Nucleus accumbens (tissue), 56 donors: Measurements from ENCODE around the gene SH3GL1.
A peak's percentile ranks its signal among the peaks of the same experiment; 100 is the strongest.

Source experiments
- DNase-seq, 56 donors: peaks; one replicate each; lab custom pipeline; 2025; lab: John Stamatoyannopoulos, UW

Gene SH3GL1

GRCh38 chr19:4400135-4400936 is at the start of gene SH3GL1:
TSS of gene SH3GL1 (minus strand) at chr19:4400547. CDS start at chr19:4400368, 179 bp downstream.
- DNase-seq = peak in 55 of 56 donors; percentile 51 to 95 (median 85)

DNA sequence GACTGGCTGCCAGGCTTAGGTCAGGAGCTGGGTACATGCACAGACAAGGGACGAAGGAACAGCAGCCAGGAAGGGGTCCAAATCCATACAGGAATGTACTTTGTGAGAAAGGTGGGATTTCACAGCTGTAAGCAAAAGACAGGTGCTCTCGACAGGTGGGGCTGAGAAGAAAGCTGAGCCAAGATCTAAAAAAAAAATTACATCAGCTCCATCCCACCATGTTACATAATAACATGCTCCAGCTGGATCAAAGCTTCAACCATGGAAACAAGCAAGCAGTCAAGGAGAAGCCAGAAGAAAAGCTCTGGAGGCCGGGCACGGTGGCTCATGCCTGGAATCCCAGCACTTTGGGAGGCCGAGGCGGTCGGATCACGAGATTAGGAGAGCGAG is 49.3 kb upstream of the SH3GL1 start:
- peak in 3 of 56 donors; percentile 24 to 38 (median 35) for DNase-seq

- peak in 49 of 56 donors; percentile 3 to 84 (median 61) for DNase-seq
Measured at GRCh38 chr19:4449022-4449638, 48.8 kb upstream of the SH3GL1 start.

DNA sequence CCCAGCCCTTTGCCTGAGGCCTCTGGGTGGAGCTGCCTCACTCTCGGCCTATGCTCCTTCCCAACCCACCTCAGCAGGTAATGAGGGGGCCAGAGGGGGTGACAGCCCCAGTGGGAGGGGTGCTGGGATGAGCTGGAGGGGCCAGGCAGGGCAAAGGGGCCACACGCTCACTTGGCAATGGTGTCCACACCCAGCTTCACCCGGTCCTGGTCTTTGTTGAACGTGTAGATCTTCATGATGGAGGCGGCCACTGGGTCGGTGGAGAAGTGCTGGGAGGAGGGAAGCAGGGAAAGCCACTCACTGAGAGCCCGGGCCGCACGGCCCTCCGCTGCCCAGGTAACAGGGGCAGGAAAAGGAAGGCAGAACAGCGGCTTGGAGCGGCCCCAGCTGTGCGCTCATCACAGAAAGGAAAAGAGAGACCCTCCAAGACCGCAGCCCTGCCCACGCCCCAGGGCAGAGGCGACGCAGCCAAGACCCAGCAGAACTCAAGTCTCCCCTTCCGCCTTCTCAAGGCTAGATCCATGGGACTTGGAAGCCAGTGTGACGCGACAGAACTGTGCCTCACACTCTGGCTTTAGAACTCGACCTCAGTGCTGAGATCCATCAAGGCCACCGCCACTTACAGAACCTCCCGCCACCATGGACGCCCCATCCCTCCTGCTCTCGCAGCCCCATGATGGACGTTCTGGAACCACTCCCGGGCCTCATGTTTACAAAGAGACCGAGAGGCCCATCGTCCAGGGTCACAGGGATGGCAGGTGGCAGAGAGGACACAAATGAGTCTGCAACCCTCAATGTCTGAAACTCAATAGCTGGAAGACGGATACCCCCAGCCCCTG is 48.0 kb upstream of the SH3GL1 start:
- no peak for DNase-seq

DNA sequence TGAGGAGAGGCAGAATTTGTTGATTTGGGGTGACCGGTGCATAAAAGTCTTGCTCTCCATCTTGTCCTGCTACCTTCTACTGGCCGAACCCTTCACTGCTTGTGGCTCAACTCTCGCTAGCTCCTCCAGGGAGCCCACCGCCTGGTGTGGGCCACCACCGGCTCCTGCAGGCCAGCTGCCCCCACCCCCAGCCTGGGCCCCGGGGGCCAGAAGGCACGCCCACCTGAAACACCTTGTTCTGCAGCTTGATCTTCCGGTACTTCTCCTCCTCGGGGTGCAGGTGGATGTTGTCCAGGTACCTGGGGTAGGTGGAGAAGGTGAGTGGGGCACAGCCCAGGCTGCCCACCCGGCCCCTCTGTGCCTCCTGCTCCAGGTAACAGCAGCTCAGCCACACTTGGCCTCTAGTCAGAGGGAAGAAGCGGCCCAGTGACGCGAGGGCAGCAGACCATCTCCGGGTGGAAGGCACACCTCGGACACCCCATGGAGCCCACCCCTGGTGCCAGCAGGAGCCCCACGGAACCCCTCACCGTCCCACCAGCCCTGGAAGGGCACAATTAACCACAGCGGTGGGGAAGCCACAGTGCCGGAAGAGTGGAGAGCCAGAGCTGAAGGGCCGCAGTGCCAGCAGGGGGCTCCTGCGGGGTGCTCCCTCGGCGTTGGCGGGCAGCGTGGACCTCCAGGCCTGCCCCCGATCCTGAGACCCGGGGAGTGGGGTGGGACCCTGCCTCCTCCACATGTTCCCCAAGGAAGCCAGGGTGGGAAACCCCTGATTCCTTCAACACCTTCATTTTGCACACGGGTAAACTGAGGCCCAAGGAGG is 47.2 kb upstream of the SH3GL1 start:
- no peak for DNase-seq

DNA sequence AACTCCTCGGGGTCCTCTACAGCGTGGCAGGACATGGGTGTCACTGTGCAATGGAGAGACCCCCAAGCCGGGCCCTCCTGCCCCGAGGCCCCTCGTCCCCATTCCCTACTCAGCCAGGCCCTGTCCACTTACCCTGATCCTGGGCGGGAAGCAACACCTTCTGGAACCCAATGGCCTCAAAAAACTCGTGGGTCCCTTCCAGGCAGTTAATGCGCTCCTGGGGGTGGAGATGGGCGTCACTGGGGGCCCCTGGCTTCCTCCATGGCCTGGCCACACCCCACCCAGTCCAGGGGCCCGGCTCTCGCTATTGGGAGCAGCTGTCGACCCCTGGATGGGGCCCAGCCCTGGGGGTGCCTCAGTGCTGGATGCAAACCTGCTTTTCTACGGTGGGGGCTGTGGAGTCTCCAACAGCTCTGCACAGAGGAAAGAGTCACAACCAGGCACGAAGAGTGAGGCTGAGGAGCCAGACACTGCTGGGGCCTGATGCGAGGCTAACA is 46.4 kb upstream of the SH3GL1 start:
- DNase-seq = no peak

- DNase-seq = no peak
Measured at GRCh38 chr19:4445963-4446703, 45.8 kb upstream of the SH3GL1 start.

GRCh38 chr19:4444765-4445741 is 44.7 kb upstream of the SH3GL1 start:
- no peak for DNase-seq

DNA sequence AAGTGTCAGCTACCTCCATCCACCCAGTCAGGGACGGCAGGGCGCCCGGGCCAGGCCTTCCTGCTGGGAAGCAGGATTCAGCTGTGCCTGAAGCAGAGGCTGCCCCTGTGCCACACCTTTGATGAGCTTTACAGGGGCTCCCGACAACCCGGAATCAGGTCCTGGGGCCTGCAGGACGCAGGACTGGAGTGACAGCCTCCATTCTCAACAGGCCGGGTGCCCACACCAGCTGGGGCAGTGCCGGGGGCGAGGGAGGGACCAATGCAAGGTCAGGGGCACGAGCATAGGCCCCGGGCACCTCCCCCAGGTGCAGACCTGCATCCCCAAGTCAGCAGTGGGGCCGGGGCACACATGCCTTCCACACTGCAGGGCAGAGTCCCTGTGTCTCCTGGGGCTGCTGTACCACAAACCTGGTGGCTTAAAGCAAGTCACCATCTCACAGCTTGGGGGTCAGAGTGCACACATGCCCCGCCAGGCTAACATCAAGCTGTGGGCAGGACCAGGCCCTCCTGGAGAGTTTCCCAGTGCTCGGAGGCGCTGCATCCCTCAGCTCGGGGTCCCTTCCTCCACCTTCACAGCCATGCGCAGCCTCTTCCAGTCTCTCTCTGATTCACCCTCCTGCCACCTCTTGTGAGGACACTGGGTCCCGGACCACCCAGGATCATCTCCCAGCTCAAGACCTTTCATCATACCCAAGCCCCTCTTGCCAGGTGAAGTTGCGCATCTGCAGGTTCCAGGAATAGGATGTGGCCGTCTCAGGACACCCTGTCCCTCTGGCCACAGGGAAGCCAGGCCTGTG is 43.8 kb upstream of the SH3GL1 start:
- no peak for DNase-seq

DNA sequence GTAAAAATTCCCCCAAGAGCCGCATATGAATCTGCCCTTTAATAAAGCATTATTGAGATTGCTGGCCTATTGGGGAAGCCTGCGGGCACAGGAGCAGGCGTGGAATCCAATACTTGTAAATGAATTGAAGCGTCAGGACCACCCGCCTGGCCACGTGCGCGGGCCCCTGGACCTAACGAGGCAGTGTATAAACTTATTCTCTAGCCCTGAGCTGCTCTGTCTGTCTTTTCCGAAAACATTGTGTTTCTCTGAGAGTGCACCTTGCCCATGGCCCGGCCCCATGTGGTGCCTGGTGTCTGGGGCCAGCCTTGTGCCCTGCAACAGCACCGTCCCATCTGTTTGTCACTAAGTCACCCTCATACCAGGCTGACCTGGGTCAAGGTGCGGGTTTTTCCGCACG is 42.8 kb upstream of the SH3GL1 start:
- no peak for DNase-seq

DNA sequence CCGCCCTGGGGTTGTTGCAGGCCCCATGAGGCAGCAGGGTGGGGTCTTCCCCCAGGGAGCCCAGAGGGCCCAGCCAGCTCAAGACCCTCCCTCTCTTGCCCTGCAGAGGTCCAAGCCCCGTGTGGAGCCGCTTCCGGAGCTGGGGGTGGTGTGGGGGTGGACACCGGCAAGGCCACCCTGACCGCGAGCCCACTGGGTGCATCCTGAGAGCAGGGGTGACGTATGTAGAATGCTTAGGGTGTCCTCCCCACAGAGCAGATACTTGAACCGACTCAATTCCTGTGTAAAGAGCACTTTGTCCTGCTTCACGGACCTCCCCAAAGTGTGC is 42.4 kb upstream of the SH3GL1 start:
- no peak for DNase-seq

DNA sequence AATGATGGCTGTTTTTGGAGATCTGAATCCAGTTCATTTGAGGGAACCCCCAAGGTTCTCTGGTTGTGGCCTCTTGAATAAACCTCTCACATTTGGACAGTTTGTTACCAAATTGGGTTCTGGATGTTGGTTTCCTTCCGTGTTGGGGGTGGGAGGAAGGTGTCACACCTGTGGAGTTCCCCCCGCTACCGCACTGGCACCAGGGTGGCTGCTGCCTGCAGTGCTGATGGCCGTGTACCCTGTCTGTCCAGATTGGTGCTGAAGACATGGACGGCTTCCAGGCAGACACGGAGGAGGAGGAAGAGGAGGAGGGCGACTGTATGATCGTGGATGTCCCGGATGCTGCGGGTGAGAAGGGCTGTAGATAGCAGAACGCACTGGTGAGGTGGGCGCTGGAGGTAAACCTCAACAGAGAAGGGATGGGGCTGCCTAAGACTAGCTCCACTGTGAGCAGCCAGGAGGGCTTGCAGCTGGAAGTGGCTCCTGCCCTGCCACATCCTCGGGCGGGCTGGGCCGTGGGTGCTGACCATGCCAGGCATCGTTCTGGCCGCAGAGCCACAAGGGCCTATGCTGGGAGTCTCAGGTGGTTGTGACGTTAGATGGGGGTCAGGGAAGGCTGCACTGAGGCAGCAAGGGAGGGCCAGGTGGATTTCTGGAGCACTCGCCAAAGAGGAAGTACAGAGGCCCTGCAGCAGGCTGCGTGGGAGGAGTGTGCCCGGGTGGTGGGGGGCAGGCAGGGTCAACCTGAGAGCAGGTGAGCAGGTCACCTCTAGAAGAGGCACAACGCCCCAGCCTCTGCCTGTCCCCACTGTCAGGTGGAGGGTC is 41.9 kb upstream of the SH3GL1 start:
- DNase-seq = no peak

DNA sequence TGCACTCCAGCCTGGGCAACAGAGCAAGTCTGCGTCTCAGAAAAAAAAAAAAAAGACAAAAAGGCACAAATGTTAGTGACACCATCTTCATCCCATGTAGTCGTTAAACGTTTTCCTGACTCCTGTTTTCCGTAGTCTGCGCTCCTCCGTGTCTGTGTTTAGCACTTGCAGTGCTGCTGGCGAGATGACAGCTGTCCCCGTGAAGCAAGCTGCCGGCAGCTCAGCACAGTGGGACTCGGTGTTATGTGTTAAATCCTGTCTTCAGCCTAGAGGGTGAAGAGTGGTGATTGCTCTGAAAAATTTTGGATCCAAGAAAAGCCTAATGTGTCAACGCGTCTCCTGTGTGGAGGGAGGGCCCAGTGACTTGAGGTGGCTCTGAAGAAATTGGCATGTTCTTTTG is 38.9 kb upstream of the SH3GL1 start:
- DNase-seq = no peak

- DNase-seq = no peak
Measured at GRCh38 chr19:4437103-4437502, 36.8 kb upstream of the SH3GL1 start.

DNA sequence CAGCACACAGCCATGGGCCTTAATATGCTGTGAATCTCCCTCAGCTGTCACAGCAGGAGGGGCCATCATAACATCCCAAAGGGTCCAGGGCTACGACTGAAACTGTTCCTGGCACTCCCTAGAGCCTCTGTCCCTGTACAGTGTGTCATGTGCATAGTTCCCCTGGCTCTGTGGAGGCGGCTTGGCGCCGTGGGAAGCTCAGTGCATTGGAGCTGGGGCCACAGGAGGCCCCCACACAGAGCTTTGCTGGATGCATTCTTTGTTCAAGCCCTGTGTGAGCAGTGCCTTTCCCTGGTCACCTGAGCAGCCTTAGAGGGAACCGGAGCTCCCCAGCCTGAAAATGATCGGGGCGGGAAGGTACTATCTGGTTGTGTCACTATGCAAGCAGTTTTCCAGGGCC is 35.9 kb upstream of the SH3GL1 start:
- no peak for DNase-seq

- DNase-seq = no peak
Measured at GRCh38 chr19:4434391-4434790, 34.0 kb upstream of the SH3GL1 start.
